Measurements from ENCODE around the gene LRP11.
A peak's percentile ranks its signal among the peaks of the same experiment; 100 is the strongest.
"Not testable (repeated sequence)": the region's sequence is repeated elsewhere in the genome, so short reads cannot be mapped to it uniquely, and the experiment has no call there.

The LRP11 gene, protein sequence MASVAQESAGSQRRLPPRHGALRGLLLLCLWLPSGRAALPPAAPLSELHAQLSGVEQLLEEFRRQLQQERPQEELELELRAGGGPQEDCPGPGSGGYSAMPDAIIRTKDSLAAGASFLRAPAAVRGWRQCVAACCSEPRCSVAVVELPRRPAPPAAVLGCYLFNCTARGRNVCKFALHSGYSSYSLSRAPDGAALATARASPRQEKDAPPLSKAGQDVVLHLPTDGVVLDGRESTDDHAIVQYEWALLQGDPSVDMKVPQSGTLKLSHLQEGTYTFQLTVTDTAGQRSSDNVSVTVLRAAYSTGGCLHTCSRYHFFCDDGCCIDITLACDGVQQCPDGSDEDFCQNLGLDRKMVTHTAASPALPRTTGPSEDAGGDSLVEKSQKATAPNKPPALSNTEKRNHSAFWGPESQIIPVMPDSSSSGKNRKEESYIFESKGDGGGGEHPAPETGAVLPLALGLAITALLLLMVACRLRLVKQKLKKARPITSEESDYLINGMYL

DNA sequence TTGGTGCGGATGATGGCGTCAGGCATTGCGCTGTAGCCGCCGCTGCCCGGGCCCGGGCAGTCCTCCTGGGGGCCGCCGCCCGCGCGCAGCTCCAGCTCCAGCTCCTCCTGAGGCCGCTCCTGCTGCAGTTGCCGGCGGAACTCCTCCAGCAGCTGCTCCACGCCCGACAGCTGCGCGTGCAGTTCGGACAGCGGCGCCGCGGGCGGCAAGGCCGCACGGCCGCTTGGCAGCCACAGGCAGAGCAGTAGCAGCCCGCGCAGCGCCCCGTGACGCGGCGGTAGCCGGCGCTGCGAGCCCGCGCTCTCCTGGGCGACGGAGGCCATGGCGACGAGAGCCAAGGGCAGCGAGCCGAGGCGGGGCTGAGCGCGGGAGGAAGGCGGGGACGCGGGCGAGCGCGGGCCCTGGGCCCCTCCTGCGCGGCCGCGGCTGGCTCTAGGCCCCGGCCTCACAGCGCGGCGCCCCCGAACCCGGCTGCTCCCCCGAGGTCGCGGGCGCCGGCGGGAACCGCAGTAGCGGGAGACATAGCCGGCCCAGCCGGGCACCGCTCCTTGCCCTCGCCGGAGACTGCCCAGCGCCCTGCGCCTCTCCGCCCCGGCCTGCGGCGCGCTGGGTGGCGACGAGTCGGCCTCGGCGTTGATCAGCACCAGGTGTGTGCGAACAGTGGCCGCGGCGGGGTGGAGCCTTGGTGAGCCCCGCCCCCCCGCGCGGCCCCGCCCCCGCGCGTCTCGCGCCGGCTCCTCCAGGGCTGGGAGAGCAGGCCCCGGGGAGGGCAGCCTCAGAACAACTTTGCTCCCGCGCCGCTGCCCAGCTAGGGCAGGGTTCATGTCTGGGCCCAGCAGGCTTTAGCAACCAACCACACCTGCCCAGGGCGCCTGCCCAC, at the start of gene LRP11:
LRP11 (minus strand) TSS at position 662 of the 880 bp plus-strand sequence; CDS start at position 323, 339 bp downstream.
- peak; percentile 67 for DNase-seq

DNA sequence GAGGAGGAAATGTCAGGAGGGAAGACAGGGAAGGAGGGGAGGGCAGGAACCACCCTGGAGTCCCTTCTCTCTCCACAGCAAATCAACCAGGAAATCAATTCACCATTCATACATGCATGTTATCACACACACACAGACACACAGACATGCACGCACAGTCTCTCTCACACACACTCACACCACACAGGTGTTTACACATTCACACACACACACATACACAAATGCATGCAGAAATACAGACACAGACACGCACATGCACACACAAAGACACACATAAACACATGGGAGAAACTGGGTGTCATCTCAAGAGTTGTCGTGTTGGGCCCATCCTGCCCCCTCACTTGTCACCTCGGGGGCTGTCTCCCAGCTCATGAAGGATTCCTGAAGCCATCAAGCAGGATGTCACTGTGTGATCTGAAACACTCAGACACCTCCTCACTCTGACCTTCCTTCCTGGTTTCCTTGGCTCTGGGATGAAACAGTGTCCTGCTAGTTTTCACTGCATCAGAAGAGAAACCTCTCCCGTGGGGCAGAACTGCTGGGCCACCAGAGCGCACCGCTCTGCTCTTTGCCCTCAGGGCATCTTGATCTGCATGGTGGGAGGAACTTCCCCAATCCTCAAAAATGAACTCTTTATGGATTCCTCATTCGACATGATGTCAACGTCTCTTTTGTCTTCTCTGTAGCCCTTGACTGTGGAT, 49.5 kb upstream of the LRP11 start:
- DNase-seq = no peak

DNA sequence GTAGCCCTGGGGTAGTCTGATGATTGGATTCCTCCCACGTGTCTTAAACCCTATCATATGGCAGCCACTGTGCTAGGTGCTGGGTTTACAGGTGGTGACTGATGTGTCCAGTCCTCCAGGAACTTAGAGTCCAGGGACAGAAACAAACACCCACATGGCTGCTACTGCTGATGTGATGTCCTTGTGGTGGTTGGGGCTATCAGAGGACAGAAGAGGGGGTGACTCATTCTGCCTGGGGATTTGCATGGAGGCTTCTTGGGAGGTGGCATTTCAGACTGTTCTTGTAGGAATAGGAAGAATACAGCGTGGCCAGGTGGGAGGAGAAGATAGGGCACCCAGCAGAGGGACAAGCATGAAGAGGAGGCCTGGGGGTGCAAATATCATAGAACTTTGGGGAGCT, 48.9 kb upstream of the LRP11 start:
- no peak for DNase-seq

DNA sequence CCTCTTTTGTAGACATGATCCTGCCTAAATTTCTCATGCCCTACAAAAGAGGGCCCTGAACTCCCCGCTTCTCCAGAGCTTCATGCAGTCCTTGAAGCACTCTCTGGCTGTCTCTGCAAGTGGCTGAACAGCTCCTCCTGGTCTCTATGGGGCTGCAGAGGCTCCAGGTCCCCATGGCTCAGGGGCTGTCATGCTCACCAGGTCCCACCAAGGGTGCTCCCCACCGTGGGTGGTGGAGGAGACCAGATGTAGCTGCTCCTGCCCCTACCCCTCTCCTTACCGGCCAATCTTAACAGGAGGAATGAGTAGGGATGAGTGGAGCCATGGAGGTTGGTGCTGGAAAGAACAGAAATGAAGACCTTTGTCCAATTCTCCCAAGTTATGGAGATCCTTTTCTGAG, 48.5 kb upstream of the LRP11 start:
- DNase-seq = not testable (repeated sequence)

DNA sequence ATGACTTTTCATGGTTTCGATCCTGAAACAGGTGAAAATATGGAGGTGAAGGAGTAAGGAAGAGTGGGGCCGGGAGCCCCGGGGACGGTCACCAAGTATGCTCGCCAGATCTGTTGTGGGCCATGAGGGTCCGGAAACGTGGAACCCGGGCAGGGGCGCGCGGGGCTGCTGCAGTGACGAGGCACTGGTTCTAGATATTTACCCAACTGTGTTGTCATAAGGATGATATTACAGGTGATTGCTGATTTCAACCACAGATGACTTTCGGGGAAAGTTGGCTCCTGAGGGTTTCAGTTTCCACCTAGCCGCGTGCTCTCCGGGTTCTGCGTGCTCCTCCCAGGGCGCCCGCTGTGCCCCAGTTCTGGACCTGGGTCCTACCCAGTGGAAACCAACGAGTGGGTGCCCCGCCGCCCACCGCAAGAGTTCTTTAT, 46.6 kb upstream of the LRP11 start:
- no peak for DNase-seq

DNA sequence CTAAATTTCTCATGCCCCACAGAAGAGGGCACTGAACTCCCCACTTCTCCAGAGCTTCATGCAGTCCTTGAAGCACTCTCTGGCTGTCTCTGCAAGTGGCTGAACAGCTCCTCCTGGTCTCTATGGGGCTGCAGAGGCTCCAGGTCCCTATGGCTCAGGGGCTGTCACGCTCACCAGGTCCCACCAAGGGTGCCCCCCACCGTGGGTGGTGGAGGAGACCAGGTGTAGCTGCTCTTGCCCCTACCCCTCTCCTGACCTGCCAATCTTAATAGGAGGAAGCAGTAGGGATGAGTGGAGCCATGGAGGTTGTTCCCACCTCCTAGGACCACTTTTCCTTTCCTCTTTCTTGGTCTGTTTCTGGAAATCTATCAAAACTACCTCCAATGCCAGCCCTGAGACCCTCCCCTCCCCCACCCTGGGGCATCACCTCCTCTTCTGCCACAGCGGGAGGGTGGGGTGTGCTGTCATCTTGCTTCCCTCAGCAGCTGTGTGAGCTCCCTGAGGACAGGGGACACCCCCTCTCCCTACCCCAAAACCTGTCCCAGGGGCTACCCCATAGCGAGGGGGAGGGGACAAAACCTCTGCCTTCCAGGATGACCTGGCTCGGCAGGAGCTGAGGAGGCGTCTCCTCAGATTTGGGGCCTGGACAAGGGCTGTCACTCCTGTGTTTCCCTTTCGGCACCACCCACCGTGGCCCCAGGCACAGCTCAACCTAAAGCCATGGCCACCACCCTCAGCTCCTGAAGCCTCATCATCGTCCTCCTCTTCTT, 45.7 kb upstream of the LRP11 start:
- DNase-seq = no peak

DNA sequence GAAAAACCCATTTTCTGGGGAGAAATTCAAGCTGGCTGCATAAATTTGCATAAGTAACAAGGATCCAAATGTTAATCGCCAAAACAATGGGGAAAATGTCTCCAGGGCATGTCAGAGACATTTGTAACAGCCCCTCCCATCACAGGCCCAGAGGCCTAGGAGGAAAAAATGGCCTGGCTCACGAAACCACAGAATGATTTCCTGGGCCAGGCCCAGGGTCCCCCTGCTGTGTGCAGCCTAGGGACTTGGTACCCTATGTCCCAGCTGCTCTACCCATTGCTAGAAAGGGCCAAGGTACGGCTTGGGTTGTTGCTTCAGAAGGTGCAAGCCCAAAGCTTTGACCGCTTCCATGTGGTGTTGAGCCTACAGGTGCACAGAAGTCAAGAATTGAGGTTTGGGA, 44.3 kb upstream of the LRP11 start:
- DNase-seq = not testable (repeated sequence)

DNA sequence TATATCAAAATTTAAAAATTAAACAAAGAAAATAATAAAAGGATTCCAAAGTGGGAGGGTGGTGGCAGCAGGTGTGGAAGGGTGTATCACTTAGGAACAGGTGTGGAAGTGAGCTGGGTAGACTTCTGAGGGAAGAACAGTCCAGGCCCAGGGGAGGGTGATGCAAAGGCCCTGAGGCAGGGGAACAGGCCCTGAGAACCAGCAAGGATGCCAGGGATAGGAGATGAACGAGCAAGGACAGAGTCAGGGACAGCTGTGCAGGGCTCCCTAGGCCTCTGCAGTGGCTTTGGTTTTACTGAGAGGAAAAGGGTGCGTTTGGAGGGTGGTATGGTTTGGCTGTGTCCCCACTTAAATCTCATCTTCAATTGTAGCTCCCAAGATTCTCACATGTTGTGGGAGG, 43.2 kb upstream of the LRP11 start:
- no peak for DNase-seq

DNA sequence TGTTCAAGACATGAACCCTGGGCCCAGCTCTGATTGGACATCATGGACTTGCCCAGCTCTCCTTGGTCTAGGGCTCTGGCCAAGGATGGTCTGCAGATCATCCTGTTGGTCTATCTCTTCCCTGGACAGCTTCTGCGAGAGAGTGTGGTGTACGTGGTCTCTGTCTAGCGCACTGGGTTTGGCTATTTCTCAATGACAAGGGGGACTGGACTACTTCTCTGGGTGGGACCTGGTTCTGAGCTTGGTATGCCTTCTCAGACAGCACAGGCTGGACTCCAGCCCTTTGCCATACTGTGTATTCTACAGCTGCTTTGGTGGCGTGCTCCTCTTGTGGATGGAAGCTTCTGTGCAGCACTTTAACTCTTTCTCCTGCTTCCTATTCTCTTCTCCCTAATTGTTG, 42.2 kb upstream of the LRP11 start:
- DNase-seq = no peak

DNA sequence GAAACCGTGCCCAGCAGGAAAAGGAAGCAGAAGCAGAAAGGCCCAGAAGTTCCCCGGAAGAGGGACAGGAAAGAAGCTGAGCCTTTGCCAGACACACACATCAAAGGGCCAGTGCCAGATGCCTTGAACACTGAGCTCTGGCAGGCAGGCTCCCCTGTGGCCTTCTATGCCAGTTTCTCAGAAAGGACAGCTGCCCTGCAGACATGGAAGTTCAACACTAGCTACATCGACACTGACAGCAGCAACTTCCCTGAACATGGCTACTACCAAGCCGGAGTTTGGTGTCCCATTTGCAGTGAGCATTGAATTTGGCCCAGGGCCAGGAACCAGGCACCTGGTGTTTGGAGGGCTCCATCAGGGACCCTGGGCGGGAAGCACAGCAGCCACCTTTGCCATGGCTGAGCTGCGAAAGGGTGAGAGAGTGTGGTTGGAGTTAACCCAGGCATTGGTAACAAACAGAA, 41.8 kb upstream of the LRP11 start:
- no peak for DNase-seq

DNA sequence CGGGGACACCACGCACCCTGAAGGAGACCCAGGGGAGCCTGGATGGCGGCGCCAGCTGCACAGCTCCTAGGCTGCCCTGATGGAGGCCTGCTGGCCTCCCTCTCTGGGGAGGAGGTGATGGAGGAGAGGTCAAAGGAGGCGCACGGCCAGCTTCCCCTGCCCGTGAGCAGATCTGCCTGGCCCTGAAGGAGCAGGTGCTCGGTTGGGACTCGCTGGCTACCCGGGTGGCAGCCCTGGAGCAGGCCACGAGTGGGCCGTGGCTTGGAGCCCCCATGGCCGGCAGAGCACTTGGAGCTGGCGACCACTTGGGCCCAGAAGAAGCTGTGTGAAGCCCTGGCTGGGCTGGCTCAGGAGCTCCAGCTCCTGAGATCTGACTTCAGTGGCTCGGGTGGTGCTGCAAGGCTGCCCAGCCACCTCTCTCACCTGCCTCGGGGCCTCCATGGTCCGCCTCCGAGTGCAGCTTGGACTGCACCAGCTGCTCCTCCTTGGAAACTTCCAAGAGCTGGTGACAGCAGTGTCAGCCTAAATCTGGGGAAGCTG, 41.3 kb upstream of the LRP11 start:
- no peak for DNase-seq

DNA sequence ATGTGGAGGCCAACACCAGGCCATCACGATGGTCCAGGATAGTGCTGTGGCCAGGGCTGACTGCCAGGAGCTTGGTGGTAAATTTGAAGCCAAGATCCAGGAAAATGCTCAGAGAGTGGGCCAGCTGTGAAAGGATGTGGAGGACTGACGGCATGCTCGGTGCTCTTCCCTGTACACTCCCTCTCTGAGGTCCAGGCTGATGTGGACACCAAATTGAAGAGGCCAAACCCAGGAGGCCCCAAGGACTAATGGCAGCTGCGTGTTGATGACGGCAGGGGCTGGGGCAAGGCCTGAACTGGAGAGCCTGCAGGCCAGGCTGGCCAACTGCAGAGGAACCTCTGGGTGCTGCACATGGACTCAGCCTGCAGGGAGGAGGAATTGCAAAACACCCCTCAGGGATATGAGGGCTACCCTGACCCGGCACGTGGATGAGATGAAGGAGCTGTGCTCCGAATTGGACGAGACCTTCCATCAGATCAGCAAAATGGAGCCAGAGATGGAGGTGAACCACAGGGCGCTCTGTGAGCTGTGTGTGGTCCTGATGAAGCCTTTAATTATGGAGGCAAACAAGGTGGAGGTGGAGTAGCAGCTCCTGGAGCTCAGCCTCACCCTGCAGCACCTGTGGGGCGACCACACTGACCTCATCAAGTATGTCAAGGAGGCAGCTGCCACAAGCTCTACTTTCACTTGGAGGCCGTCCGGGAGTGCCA, 40.7 kb upstream of the LRP11 start:
- DNase-seq = no peak

DNA sequence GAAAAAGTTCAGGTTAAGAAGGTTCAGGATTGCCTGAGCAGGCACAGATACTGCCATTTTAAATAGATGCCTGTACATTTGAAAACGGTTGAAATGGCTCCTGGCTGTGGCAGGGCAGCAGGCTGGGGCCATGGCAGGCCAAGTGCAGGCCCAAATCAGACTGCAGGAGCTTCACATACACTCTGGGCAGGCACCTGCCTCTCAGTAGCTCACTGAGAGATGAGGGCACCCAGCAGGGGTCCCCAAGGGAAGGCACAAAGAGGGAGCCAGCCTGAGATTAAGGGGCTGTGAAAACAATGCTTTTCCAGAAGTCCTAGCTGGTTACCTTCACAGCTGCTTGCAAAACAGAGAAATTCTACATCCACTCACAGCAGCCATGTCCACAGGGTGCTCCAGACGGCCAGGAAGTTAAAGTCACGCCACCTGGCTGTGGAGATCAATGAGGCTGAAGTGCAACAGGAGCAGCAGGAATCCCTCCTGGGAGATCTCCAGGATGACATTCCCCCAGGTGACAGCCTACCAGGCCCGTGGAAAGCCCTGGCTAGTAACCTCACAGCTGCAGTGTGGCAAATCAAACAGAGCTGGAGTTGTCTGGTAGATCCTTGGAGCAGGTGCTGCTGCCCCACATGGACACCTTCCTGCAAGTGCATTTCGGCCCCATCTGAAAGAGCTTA, 39.9 kb upstream of the LRP11 start:
- peak; percentile 13 for DNase-seq

DNA sequence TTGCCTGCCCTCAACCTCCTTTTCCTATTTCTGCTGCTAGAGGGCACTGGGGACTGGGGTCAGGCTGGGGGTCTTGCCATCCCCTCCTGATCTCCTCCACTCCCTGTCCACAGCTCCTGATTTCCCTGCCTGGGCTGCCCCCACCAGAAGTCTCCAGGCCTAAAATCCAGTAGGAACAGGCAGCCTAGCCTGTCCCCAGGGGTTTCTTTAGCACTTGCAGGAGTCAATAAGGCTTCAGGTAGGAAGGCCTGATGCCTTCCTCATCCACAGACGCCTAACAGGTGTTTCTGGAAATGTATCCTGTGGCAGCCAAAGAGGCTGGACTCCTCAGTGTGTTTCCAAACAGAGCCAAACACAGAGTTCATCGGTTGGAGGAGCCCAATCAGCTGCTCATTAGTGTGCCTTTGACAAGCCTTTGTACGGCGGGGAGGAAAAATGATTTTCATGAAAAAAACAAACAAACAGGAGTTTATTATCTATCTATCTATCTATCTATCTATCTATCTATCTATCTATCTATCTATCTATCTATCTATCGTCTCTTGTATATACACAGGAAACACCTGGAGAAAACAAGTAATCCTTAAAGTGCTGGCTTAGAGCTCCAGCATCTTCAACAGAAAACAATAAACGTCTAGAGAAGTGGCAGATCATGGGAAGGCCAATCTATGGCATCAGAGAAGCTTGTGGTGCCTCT, 37.4 kb upstream of the LRP11 start:
- no peak for DNase-seq

DNA sequence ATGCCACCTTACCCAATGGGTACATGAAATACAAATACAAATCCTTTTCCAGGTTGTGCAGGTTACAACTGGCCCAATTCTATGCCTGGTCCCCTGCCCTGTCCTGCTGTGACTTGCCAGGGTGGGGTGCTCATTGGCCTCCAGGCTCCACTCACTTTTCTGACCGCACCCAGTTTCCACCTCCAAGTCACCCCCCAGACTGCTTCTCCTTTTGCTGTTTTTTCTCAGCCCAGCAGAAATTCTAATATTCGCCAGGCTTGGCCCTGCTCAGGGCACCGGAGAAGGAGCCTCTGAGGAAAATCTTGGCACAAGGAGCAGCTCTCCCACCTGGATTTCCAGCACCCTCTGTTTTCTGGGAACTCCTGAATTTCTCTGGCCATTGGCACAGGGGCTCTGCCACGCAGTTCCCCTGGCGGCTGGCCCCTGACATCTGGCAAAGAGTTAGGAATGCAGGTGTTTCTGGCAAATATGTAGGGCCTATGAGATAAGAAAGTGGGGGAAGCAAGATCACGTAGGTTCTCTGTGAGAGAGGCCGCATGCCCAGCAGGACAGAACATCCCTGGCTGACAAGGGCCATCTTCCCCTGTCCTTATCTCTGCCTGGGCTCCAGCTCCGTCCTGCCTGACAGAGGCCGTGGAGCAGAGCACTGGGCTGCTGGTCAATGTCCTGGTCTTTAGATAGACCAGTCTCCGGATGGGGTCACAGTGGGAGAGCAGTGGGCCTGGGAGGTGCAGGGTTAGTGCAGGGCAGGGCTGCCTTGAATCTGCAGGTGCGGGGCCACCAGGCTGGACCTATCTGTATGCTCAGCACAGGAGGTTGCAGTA, 36.7 kb upstream of the LRP11 start:
- no peak for DNase-seq

DNA sequence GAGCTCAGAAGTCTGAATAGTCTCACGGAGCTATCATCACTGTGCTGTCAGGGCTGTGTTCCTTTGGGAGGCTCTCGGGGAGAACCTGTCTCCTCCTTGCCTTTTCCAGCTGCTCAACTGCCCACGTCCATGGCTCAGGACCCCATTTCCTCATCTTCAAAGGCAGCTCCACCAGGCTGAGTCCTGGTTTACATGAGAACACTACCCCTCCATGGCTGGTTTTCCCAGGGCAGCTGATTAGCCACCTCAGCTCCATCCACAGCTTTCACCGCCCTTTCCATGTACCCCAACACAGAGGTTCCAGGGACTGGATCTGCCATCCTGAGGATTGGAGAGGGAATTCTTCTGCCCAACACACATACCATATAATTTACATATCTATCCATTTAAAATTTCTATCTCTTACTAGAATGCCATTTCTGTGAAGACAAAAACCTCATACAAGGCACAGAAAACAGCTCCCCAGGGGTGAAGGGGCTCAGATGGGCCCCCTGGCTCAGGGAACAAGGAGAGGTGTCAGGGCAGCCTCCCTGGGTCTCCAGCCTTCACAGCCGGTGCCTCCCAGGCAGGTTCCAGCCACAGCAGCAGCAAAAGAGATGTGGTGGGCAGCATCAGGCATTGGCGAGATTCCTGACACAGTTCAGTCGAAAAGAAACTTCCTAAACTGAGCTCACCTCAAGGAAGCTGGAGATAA, 35.9 kb upstream of the LRP11 start:
- no peak for DNase-seq

DNA sequence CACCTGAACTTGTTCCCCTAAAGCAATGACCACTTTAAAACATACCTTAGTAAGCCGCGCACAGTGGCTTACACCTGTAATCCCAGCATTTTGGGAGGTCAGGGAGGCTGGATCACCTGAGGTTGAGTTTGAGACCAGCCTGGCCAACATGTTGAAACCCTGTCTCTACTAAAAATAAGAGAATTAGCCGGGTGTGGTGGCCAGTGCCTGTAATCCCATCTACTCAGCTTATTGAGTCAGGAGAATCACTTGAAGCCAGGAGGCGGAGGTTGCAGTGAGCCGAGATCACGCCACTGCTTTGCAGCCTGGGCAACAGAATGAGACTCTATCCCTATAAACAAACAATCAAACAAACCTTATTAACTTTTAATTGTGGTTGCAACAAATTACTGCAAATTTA, 35.3 kb upstream of the LRP11 start:
- no peak for DNase-seq

DNA sequence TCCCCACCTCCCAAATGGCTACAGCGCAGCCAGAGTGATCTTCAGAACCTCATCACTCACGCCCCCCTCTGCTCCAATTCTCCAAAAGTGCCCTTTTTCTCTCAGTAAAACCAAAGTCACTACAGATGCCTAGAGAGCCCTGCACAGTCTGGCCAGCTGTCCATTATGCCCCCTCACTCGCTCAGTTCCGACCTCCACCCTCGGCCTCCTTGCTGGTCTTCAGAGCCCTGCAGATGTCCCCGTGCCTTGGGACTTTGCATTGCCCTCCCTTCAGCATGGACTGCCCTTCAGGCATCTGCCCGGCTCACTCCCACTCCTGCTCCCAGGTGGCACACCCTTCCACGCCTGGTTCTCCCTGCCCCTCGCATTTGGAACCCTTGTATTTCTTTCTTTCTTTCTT, 34.8 kb upstream of the LRP11 start:
- no peak for DNase-seq

All from COR-L47 (cell line).